ENCODE results near the gene AIF1L.
A peak's percentile ranks its signal among the peaks of the same experiment; 100 is the strongest.

The AIF1L gene

GRCh38 chr9:131160416-131161112, 64.2 kb downstream of the AIF1L start:
- no peak for DNase-seq (ENCODE audit: low read depth)
- no peak overlapping the region for H3K4me3 ChIP-seq (ENCODE audit: low read length)
- no peak for TF ChIP-seq CTCF (conservative IDR thresholded peaks at IDR 0.05; ENCODE audit: low read length)

- no peak for DNase-seq (ENCODE audit: low read depth)
- no peak overlapping the region for H3K4me3 ChIP-seq (ENCODE audit: low read length)
- no peak for TF ChIP-seq CTCF (conservative IDR thresholded peaks at IDR 0.05; ENCODE audit: low read length)
These were observed 65.3 kb downstream of the AIF1L start for GRCh38 chr9:131161585-131161984.

- no peak for DNase-seq (ENCODE audit: low read depth)
- TF ChIP-seq CTCF (conservative IDR thresholded peaks at IDR 0.05; ENCODE audit: low read length), result no peak
- no peak overlapping the region for H3K4me3 ChIP-seq (ENCODE audit: low read length)
These were observed 66.6 kb downstream of the AIF1L start for GRCh38 chr9:131162886-131163285.

DNA sequence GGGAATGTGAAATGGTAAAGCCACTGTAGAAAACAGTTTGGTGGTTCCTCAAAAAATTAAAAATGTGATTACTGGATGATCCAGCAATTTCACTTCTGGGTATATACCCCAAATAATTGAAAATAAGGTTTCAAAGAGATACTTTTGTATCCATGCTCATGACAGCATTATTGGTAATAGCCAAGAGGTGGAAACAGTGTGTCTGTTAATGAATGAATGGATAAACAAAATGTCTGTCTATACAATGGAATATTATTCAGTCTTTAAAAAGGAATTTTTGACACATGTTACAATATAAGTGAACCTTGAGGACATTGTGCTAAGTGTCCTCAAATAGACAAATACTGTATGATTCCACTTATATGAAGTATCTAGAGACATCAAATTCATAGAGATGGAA, 69.2 kb downstream of the AIF1L start:
- no peak overlapping the region for H3K4me3 ChIP-seq (ENCODE audit: low read length)
- no peak for DNase-seq (ENCODE audit: low read depth)
- TF ChIP-seq CTCF (conservative IDR thresholded peaks at IDR 0.05; ENCODE audit: low read length), result no peak

GRCh38 chr9:131167146-131167692, 70.9 kb downstream of the AIF1L start:
- TF ChIP-seq CTCF (conservative IDR thresholded peaks at IDR 0.05; ENCODE audit: low read length), result no peak
- DNase-seq (ENCODE audit: low read depth), result peak; percentile 13
- H3K4me3 ChIP-seq (ENCODE audit: low read length), result no peak overlapping the region

DNA sequence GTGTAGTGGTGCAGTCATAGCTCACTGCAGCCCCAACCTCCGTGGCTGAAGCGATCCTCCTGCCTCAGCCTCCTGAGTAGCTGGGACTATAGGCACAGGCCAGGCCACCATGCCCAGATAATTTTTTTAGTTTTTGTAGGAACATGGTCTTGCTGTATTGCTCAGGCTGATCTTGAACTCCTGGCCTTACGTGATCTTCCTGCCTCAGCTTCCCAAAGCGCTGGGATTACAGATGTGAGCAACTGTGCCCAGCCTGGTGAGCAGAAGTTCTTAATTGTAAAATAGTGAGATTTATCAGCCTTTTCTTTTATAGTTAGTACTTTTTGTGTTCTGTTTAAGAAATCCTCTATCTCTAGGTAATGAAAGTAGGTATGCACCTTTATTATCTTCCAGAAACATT, 71.6 kb downstream of the AIF1L start:
- no peak for TF ChIP-seq CTCF (conservative IDR thresholded peaks at IDR 0.05; ENCODE audit: low read length)
- no peak for DNase-seq (ENCODE audit: low read depth)
- H3K4me3 ChIP-seq (ENCODE audit: low read length), result no peak overlapping the region

DNA sequence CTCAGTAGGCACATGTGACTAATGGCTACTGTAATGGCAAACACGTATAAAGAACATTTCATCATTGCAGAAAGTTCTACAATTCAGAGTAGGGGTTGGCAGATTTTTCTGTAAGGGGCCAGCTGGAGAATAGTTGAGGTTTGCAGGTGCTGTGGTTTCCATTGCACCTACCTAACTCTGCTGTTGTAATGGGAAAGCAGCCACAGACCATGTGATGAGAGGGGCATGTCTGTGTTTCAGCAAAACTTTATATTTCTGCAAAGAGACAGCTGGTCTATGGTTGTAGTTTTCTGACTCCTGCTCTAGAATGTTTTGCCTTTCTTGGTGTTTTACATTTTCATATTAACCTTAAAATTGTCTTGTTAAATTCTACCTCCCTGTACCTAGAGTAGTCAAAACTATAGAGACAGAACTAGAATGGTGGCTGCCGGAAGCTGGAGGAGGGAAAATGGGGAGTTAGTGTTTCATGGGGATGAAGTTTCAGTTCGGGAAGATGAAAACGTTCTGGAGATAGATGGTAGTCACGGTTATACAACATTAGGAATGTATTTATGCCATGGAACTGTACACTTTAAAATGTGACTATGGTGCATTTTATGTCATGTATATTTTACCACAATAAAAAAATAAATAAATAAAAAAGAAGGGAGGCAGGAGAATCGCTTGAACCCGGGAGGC, 73.4 kb downstream of the AIF1L start:
- no peak for TF ChIP-seq CTCF (conservative IDR thresholded peaks at IDR 0.05; ENCODE audit: low read length)
- DNase-seq (ENCODE audit: low read depth), result no peak

More for the DNA sequence above, 73.4 kb downstream of the AIF1L start:
- no peak overlapping the region for H3K4me3 ChIP-seq (ENCODE audit: low read length)

All from AG10803 (cell line).